HG03439 (cell line): ENCODE measurements around the gene ZMPSTE24.
A peak's percentile ranks its signal among the peaks of the same experiment; 100 is the strongest.

Source experiments
- ATAC-seq: cut with Tn5 transposase; IDR thresholded peaks from one replicate; pipeline ENCODE4 v1.9.1; 2021; ENCODE audit warnings: mild to moderate bottlenecking, moderate library complexity; ENCODE audit not compliant: unreplicated experiment

ZMPSTE24 gene

GRCh38 chr1:40303051-40303771, 45.2 kb downstream of the ZMPSTE24 start:
- no peak for ATAC-seq

GRCh38 chr1:40303790-40304189, 45.8 kb downstream of the ZMPSTE24 start:
- no peak for ATAC-seq

GRCh38 chr1:40305451-40305850, 47.4 kb downstream of the ZMPSTE24 start:
- ATAC-seq: no peak

- ATAC-seq: no peak
These were observed 47.8 kb downstream of the ZMPSTE24 start for GRCh38 chr1:40305871-40306270.

- no peak for ATAC-seq
These were observed 48.3 kb downstream of the ZMPSTE24 start for GRCh38 chr1:40306296-40306695.

- ATAC-seq: no peak
These were observed 49.1 kb downstream of the ZMPSTE24 start for GRCh38 chr1:40307186-40307585.

GRCh38 chr1:40308036-40308727, 50.1 kb downstream of the ZMPSTE24 start:
- ATAC-seq: no peak

GRCh38 chr1:40309374-40310128, 51.5 kb downstream of the ZMPSTE24 start:
- ATAC-seq: no peak

GRCh38 chr1:40310129-40310461, 52.1 kb downstream of the ZMPSTE24 start:
- no peak for ATAC-seq

- no peak for ATAC-seq
These were observed 53.1 kb downstream of the ZMPSTE24 start for GRCh38 chr1:40310983-40311642.

GRCh38 chr1:40311692-40312091, 53.7 kb downstream of the ZMPSTE24 start:
- ATAC-seq: no peak

GRCh38 chr1:40312238-40313205, 54.5 kb downstream of the ZMPSTE24 start:
- ATAC-seq: no peak

GRCh38 chr1:40313329-40313957, 55.4 kb downstream of the ZMPSTE24 start:
- ATAC-seq: no peak

- no peak for ATAC-seq
These were observed 56.1 kb downstream of the ZMPSTE24 start for GRCh38 chr1:40313958-40314720.

GRCh38 chr1:40314721-40315238, 56.7 kb downstream of the ZMPSTE24 start:
- no peak for ATAC-seq

GRCh38 chr1:40315239-40315794, 57.3 kb downstream of the ZMPSTE24 start:
- peak; percentile 43 for ATAC-seq

GRCh38 chr1:40315795-40316594, 58.0 kb downstream of the ZMPSTE24 start:
- no peak for ATAC-seq
